ENCODE results near the gene TFIP11.

Gene TFIP11

GRCh38 chr22:26503758-26504157 lies 8.5 kb downstream of the TFIP11 start:
- no peak for DNase-seq (ENCODE audit: low read depth)

DNA sequence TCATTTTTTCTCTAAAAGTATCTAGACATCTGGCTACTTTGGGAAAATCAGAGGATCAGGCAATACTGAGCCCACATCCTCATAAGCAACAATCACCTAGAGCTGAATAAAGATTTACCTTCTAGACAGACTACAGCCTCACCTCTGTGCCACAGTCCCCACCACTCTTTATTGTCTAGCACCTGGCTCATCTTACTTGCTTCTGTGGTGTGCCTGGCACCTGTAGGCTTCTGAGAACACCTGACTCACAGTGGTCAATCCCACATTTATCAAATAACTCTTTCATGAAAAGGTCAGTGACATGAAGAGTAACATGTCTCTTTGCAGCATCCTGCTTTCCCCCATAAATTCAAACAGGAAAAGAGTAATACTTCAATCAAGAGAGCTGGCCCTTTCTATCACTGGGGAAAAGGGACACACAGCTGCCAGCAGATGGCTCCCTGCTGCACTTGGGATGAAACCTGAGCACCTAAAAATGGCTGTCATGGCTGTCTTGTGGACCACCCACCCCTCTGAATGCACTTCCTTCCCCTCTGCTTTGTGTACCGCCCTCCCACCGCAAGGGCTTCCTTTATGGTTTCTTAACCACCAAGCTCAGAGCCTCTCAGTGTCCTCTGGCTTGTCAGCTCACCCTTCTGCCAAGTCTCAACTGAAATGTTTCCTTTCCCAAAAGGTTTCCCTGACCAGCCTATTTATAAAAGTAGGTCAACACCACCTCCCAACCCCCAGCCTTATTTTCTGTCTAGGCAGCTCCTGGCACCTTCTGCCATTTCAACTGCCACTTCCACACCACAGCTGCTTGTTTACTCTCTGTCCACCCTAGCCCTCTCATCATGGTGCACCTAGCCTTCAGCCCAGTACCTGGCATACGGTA lies 9.3 kb downstream of the TFIP11 start:
- DNase-seq (ENCODE audit: low read depth): no peak

- no peak for DNase-seq (ENCODE audit: low read depth)
These were observed 10.3 kb downstream of the TFIP11 start for GRCh38 chr22:26501996-26502395.

DNA sequence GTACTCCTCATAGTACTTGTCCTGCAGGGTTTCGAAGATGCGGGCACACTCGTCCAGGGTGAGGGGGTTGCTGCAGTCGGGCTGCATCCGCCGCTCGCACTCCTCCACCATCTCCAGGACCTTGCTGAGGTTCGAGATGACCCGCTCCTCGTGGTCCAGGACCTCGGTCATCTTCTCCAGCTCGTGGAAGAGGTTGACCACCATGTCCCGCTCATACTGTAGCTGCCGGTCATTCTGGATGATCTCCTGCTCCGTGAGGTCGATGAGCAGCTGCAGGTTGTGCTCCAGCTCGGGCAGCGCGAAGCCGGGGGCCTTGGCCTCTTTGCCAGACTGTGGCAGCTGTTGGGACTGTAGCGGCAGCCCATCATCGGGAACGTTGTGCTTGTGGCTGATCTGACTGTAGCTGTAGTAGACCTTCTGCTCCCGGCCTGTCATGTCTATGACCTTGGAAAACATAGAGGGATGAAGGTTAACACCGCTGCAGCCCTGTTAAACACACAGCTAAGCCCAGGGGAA lies 13.0 kb downstream of the TFIP11 start:
- no peak for DNase-seq (ENCODE audit: low read depth)

GRCh38 chr22:26496456-26496855 lies 15.8 kb downstream of the TFIP11 start:
- DNase-seq (ENCODE audit: low read depth): no peak

GRCh38 chr22:26494506-26494905 lies 17.8 kb downstream of the TFIP11 start:
- no peak for DNase-seq (ENCODE audit: low read depth)

DNA sequence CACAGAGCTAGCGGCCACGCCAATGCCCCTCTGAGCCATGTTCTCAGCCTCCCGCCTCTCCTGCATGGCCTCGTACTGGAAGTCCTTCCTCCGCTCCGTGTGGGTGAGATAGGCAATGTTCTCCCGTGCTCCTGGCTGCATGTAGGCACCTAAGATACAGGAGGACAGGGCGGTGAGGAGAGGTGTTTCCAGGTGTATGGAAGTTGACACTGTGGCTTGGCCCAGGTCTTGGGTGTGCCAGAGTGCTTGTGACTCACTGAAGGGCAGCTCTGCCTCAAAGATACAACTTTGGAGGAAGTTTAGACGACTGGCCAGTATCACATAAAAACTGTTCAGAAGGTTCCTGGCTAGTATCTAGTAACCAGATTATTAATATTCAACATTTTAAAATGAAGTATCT lies 20.1 kb downstream of the TFIP11 start:
- no peak for DNase-seq (ENCODE audit: low read depth)

DNA sequence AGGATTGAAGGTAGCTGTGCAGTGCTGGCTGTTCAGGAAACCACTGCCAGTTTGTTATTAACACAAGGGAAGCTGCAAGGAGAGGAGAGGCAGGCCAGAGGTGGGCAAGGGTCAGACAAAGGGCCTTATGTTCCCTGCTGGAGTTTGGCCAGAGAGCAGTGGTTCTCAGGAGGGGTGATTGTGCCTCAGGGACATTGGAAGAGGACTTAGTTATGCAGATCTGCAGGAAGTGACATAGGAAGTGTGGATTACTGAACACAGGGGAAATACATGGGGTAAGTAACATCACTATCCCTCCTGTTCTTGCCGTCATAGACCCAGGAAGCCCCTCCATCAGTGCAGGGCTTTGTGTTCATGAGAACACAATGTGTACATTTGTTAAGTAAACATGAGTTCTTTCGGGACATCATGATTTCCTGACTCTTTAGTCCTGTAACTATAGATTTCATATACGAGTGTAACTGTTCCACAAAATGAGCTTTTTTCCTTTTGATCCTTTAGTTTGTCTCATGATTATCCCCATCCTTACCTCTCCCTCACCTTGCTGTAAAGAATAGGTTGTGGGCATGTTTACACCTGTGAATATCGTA lies 22.7 kb downstream of the TFIP11 start:
- no peak for DNase-seq (ENCODE audit: low read depth)

DNA sequence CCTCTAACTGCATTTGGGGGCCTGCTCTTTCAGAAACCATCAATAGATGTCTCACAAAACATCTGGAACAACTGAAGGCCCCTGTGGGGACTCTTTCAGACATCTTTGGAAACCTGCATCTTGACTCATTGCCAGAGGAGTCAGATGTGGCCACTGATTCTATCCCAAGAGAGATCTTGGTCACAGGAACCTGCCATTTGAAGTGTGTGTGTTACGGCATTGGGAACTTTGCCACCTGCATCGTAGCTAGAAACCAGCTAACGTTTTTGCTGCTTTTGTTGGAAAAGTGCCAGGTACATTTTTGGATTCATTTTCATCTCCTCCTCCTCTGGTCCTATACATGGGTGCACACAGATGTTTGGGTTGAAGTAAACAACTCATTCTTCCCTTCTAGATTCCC lies 24.3 kb downstream of the TFIP11 start:
- no peak for DNase-seq (ENCODE audit: low read depth)

GRCh38 chr22:26486394-26486793 lies 25.9 kb downstream of the TFIP11 start:
- DNase-seq (ENCODE audit: low read depth): no peak

DNA sequence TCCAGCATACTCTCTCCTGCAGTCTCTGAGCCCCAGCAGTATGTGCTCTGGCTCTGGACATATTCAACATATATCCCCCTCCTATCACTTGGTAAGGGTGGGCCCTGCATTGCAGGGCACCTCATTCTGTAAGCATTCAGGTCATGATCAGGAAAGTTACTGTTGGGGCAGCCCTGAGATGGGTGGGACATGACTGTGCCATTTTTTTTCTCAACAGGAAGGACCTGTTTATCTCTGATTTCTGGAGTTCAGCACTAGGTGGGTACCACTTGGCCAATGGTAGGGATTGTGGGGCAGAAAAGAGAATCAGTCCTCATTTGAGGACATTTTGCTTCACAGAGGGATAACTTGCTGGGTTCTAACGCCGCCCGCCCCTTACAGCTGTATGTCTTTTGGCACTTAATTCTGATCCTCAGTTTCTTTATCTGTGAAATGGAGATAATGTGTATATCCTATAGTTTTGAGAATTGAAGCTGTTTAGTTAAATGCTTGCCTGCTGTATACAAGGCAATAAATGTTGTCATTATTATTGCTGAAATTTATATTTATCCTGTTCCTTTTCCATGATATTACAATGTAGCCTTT lies 26.4 kb downstream of the TFIP11 start:
- DNase-seq (ENCODE audit: low read depth): no peak

DNA sequence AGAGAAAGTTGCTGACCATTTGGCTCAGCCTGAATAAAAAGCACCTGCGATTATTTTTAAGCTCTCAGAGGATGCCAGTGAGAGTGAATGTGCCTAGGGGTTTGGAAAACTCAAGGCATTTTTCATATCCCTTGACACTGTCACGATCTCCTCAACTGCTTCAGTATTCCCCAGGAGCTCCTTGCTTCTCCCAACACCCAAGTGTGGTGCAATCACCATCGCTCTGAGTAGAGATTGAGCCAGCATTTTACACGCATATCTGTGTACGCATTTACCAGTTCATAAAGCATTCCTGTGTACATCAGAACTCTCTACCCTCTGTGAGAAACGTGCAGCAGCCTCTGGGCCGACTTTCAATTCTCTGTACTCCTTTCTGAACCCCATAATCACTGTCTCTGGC lies 27.3 kb downstream of the TFIP11 start:
- DNase-seq (ENCODE audit: low read depth): peak; percentile 41

- DNase-seq (ENCODE audit: low read depth): no peak
These were observed 27.9 kb downstream of the TFIP11 start for GRCh38 chr22:26484360-26484706.

DNA sequence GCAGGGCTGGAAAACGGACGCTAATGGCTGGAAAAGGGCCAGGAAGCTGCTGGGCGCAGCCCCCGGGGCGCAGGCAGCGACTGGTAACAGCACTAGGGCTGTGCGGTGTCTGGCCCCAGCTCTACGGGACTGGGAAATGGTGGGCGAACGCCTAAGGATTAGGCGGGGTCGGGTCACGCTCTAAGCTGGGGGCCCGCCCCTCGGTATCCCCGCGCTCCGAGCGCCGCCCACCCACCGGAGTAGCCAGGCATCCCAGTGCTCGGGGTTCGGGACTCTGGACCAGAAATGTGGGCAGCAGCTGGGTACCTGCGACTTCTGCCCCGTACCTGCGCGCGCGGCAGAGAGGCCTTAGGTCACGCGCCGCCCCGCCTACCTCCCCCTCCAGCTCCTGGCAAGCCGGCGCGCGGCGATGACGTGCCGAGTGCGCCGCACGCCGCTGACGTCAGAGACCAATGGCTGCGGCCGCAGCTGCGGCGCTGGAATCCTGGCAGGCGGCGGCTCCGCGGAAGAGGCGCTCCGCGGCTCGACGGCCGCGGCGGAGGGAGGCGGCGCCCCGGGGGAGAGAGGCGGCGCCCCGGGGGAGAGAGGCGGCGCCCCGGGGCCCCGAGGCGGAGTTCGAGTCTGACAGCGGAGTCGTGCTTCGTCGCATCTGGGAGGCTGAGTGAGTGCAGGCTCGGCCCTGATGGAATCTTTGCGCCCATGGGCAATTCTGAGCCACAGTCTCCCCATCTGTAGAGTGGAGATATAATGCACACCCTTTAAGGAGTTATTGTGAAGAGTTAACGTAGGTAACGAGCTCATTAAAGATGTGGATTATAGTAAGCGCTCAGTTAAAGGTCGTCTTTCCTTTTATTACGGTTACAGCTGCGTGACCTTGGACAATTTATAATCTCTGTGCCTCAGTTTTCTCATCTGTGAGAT lies 28.6 kb downstream of the TFIP11 start, which contains the start of the genes HPS4 and SRRD:
Gene HPS4, minus strand, starts transcription at position 345 of the 921 bp plus-strand sequence. CDS start 2,021 bp downstream, outside the sequence.
Gene SRRD, plus strand, starts transcription at position 439 of the 921 bp plus-strand sequence. Its CDS starts 14 bp downstream, at position 453.
- peak; percentile 46 for DNase-seq (ENCODE audit: low read depth)

GRCh38 chr22:26483043-26483438 lies 29.2 kb downstream of the TFIP11 start:
- no peak for DNase-seq (ENCODE audit: low read depth)

DNA sequence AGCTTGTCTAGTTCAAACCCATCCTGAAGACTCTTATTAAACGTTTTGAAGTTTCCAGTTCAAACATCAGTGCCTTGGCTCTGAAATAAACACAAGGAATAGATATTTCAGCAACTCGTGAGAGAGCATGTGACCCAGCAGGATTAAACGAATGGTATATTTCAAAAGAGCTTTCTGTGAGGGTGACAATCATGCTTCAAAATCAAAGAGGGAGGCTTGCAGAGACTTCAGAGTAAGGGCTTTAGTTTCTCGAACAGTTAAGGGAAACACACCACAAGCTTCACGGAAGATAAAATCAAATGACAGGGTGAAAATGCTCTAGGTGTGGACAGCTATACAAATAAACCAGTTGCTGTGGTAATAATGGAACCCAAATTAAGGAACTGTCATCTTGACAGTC lies 30.1 kb downstream of the TFIP11 start:
- DNase-seq (ENCODE audit: low read depth): no peak

- no peak for DNase-seq (ENCODE audit: low read depth)
These were observed 30.6 kb downstream of the TFIP11 start for GRCh38 chr22:26481694-26482093.

GRCh38 chr22:26481112-26481693 lies 31.1 kb downstream of the TFIP11 start:
- no peak for DNase-seq (ENCODE audit: low read depth)

DNA sequence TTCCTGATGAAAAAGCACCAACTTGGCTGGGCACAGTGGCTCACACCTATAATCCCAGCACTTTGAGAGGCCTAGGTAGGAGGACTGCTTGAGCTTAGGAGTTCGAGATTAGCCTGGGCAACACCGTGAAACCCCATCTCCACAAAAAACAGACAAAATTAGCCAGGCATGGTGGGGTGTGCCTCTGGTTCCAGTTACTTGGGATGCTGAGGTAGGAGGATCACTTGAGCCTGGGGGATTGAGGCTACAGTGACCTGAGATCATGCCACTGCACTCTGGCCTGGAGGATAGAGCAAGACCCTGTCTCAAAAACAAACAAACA lies 31.7 kb downstream of the TFIP11 start:
- no peak for DNase-seq (ENCODE audit: low read depth)

DNA sequence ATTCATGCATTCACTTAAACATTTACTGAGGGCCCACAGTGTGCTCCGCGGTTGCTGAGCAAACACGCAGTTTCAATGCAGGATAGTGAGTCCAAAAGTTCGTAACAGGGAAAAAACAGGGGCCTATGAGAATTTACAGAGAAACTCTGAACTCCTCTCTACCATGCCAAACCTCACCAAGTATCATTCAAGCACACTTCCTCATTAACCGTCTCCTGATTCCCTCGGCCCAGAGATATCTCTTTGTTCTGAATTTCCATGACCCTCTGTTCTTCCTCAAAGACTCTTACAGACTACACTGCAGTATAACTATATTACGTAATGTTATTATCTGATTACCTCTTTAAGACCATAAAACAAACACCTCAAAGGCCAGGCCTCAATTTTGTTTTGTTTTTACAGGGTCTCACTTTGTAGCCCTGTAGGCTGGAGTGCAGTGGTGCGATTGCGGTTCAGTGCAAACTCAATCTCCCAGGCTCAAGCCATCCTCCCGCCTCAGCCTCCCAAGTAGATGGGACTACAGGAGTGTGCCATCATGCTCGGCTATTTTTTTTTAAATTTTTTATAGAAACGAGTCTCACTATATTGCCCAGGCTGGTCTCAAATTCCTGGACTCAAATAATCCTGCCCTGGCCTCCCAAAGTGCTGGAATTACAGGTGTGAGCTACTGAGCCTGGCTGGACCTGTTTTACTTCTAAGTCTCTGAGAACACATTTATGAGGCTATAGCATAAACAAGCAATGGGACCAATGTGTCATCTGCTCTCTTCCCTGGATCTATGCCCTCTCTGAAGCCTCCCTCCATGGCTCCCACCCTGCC lies 32.3 kb downstream of the TFIP11 start:
- no peak for DNase-seq (ENCODE audit: low read depth)
